DND-41 (cell line): ENCODE data around the gene CACUL1.

Experiments used
- EZH2 ChIP-seq: IDR thresholded peaks from 3 replicates; pipeline ENCODE4 v1.6.1; 2012; ENCODE audit warnings: borderline replicate concordance, low read depth, mild to moderate bottlenecking, moderate library complexity, low read length, inconsistent platforms; ENCODE audit not compliant: severe bottlenecking
- TF ChIP-seq, protein P1 (sequence below): IDR thresholded peaks from 2 replicates; pipeline ENCODE4 v1.5.1; 2012; ENCODE audit warnings: borderline replicate concordance, low read length, moderate library complexity, mild to moderate bottlenecking; ENCODE audit not compliant: poor library complexity, severe bottlenecking; ENCODE audit errors: extremely low read depth

GRCh38 chr10:118778727-118779126, 24.0 kb upstream of the CACUL1 start:
- TF ChIP-seq, protein P1, sequence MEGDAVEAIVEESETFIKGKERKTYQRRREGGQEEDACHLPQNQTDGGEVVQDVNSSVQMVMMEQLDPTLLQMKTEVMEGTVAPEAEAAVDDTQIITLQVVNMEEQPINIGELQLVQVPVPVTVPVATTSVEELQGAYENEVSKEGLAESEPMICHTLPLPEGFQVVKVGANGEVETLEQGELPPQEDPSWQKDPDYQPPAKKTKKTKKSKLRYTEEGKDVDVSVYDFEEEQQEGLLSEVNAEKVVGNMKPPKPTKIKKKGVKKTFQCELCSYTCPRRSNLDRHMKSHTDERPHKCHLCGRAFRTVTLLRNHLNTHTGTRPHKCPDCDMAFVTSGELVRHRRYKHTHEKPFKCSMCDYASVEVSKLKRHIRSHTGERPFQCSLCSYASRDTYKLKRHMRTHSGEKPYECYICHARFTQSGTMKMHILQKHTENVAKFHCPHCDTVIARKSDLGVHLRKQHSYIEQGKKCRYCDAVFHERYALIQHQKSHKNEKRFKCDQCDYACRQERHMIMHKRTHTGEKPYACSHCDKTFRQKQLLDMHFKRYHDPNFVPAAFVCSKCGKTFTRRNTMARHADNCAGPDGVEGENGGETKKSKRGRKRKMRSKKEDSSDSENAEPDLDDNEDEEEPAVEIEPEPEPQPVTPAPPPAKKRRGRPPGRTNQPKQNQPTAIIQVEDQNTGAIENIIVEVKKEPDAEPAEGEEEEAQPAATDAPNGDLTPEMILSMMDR: no peak
- no peak for TF ChIP-seq EZH2
